K562 (cell line): ENCODE results near the gene IGF2BP3. TPM values are rescaled to one million over a fixed set of nuclear protein-coding genes. Genes with fewer than 3 reads are reported as not detected.
A peak's percentile ranks its signal among the peaks of the same experiment; 100 is the strongest.

Source experiments
- ATF1 ChIP-seq, 2 experiments: fragments of 450-650 bp in 1 of 2; IDR thresholded peaks; 2 replicates each; pipeline ENCODE4 v1.6.1; 2016; ENCODE audit warnings: missing compliant biosample characterization in 1 of 2, missing genetic modification characterization in 1 of 2
- CREB1 ChIP-seq, 2 experiments: sonication (generic) in 1 of 2; formaldehyde crosslinking in 1 of 2; IDR thresholded peaks; 2 replicates each; pipeline versions ENCODE4 v1.6.1 to v1.8.0; 2012 to 2022; ENCODE audit warnings: inconsistent platforms in 1 of 2, mild to moderate bottlenecking in 1 of 2, missing genetic modification reagents in 1 of 2, moderate library complexity in 1 of 2
- CXXC5 ChIP-seq: fragments of 250-450 bp; sonication (Bioruptor Pico); IDR thresholded peaks from 2 replicates; pipeline ENCODE4 v1.8.0; 2022; ENCODE audit warnings: inconsistent platforms, mild to moderate bottlenecking, moderate library complexity
- E2F6 ChIP-seq, 2 experiments: IDR thresholded peaks; 2 replicates each; pipeline ENCODE4 v1.6.1; 2011; ENCODE audit warnings: borderline replicate concordance in 1 of 2, control low read depth in 1 of 2, low read depth in 1 of 2, low read length in 1 of 2, mild to moderate bottlenecking in 1 of 2, mixed read lengths in 1 of 2, moderate library complexity in 1 of 2; ENCODE audit not compliant: insufficient read depth in 1 of 2, insufficient read length in 1 of 2, poor library complexity in 1 of 2, severe bottlenecking in 1 of 2; ENCODE audit errors: extremely low read depth in 1 of 2
- HDAC2 ChIP-seq: fragments of 450-650 bp; IDR thresholded peaks from 2 replicates; pipeline ENCODE4 v1.6.1; 2016; ENCODE audit warnings: mild to moderate bottlenecking
- MBD2 ChIP-seq: sonication (generic); IDR thresholded peaks from 2 replicates; pipeline ENCODE4 v1.6.1; 2016; ENCODE audit warnings: low read depth, borderline replicate concordance
- MLLT1 ChIP-seq, 2 experiments: fragments of 450-650 bp; IDR thresholded peaks; 2 replicates each; pipeline ENCODE4 v1.6.1; 2016
- NBN ChIP-seq: fragments of 450-650 bp; IDR thresholded peaks from 2 replicates; pipeline ENCODE4 v1.6.1; 2016; ENCODE audit warnings: low read depth, mild to moderate bottlenecking
- NRF1 ChIP-seq, 2 experiments: fragments of 450-650 bp; IDR thresholded peaks in 1 of 2; conservative IDR thresholded peaks in 1 of 2; 2 replicates each; pipeline ENCODE4 v1.6.1; 2014; ENCODE audit warnings: mild to moderate bottlenecking in 2 of 2
- PRMT5 ChIP-seq: sonication (generic); formaldehyde crosslinking; IDR thresholded peaks from 2 replicates; pipeline ENCODE4 v1.5.0; 2020; ENCODE audit warnings: missing genetic modification reagents
- RB1 ChIP-seq: fragments of 450-650 bp; IDR thresholded peaks from 2 replicates; pipeline ENCODE4 v1.6.1; 2017; ENCODE audit warnings: low read depth, mild to moderate bottlenecking
- RCOR1 ChIP-seq, 2 experiments: IDR thresholded peaks; 2 replicates each; pipeline ENCODE4 v1.6.1; 2012; ENCODE audit warnings: low read depth in 2 of 2, low read length in 2 of 2, borderline replicate concordance in 1 of 2, improper control_type of control experiment in 1 of 2
- RUNX1 ChIP-seq: sonication (generic); IDR thresholded peaks from 2 replicates; pipeline ENCODE4 v1.6.1; 2016; ENCODE audit warnings: antibody characterized with exemption, low read depth
- TAF9B ChIP-seq: fragments of 450-650 bp; IDR thresholded peaks from 2 replicates; pipeline ENCODE4 v1.6.1; 2018; ENCODE audit warnings: mild to moderate bottlenecking; ENCODE audit not compliant: partially characterized antibody
- TBL1XR1 ChIP-seq, 2 experiments: IDR thresholded peaks; 2 replicates each; pipeline ENCODE4 v1.6.1; 2012; ENCODE audit warnings: improper control_type of control experiment in 2 of 2, low read length in 2 of 2, mild to moderate bottlenecking in 1 of 2
- YY1 ChIP-seq, 3 experiments: IDR thresholded peaks; 2 replicates each; pipeline ENCODE4 v1.6.1; 2011; ENCODE audit warnings: low read length in 2 of 3, mild to moderate bottlenecking in 2 of 3, moderate library complexity in 2 of 3, borderline replicate concordance in 1 of 3, control low read depth in 1 of 3, low read depth in 1 of 3; ENCODE audit not compliant: insufficient read depth in 3 of 3, insufficient replicate concordance in 2 of 3, control insufficient read depth in 1 of 3, insufficient read length in 1 of 3; ENCODE audit errors: extremely low read depth in 1 of 3
- ZBTB2 ChIP-seq: fragments of 450-650 bp; IDR thresholded peaks from 2 replicates; pipeline ENCODE4 v1.6.1; 2016; ENCODE audit warnings: antibody characterized with exemption
- ZBTB7A ChIP-seq: IDR thresholded peaks from 2 replicates; pipeline ENCODE4 v1.6.1; 2011; ENCODE audit warnings: low read depth, mild to moderate bottlenecking, low read length, moderate library complexity, borderline replicate concordance; ENCODE audit not compliant: control insufficient read depth
- ZNF124 ChIP-seq: sonication (generic); formaldehyde crosslinking; IDR thresholded peaks from 2 replicates; pipeline ENCODE4 v1.8.1; 2022; ENCODE audit warnings: missing genetic modification reagents
- ZNF589 ChIP-seq: fragments of 200-800 bp; sonication (Bioruptor generic); IDR thresholded peaks from 2 replicates; pipeline ENCODE4 v1.6.1; 2016; ENCODE audit warnings: low read depth, missing genetic modification characterization, missing compliant biosample characterization
- ZNF644 ChIP-seq: fragments of 200-800 bp; sonication (Bioruptor generic); IDR thresholded peaks from 2 replicates; pipeline ENCODE4 v1.6.1; 2016; ENCODE audit warnings: low read depth, missing genetic modification characterization, missing compliant biosample characterization
- polyA plus RNA-seq, 8 experiments: library from polyadenylated mRNA; depleted of rRNA in 4 of 8; stranded (reverse) in 5 of 8; unstranded in 3 of 8; fragments of >200 nt; fragmentation: Nextera tagmentation in 2 of 8; fragmentation: Illumina TruSeq in 1 of 8; extraction: Ambion mirVana in 2 of 8; extraction: Trizol in 1 of 8; gene quantifications; 2 replicates each; pipeline versions ENCODE4 v1.2.1 to v1.2.3, GENCODE V29; 2011 to 2014; ENCODE audit warnings: inconsistent platforms in 1 of 8, missing spikeins in 1 of 8
- total RNA-seq, 7 experiments: library from RNA; depleted of rRNA in 6 of 7; stranded (reverse); fragments of >200 nt in 6 of 7; fragmentation: Illumina TruSeq in 2 of 7; extraction: Trizol in 2 of 7; gene quantifications; 2 replicates each; pipeline versions ENCODE4 v1.2.1 to v1.2.3, GENCODE V29; 2011 to 2021; ENCODE audit warnings: low replicate concordance in 1 of 7

IGF2BP3 gene
- total and polyA plus RNA-seq, 9 of the 15 experiments (the other 6 are each of a cell fraction or from before 2014, with no cell fraction given), result 8.4 to 88.1 (median 61.2) TPM

- TF ChIP-seq RB1, result 0 out of 2 replicates have a peak, but pooled peaks have one; percentile 55
- TF ChIP-seq TBL1XR1 (IDR thresholded peaks at IDR 0.05; ENCODE audit: low read length in 2 of 2), result 0 out of 4 replicates have a peak, but pooled peaks of 1 of the 2 experiments have one; percentile 20
- TF ChIP-seq NBN, result 0 out of 2 replicates have a peak, but pooled peaks have one; percentile 42
- 0 out of 2 replicates have a peak, but pooled peaks have one; percentile 28 for TF ChIP-seq ZNF589 (CRISPR knock-in tag)
- TF ChIP-seq ATF1 (CRISPR knock-in tag; IDR thresholded peaks at IDR 0.05), result no peak
- TF ChIP-seq ATF1 (tag; IDR thresholded peaks at IDR 0.05), result no peak
- peak; percentile 100 for TF ChIP-seq ZBTB7A
- TF ChIP-seq MBD2, result 0 out of 2 replicates have a peak, but pooled peaks have one; percentile 35
- TF ChIP-seq YY1 (IDR thresholded peaks at IDR 0.05; ENCODE audit: borderline replicate concordance in 1 of 3, control insufficient read depth in 1 of 3, extremely low read depth in 1 of 3, insufficient read depth in 3 of 3, insufficient read length in 1 of 3, insufficient replicate concordance in 2 of 3, low read depth in 1 of 3, low read length in 2 of 3), result peak in 2 of 3 experiments; percentile 36 to 59
- peak; percentile 42 for TF ChIP-seq TAF9B
- no peak for TF ChIP-seq RUNX1
- peak in 1 of 2 experiments; percentile 70; a peak in 2 of 4 replicates for TF ChIP-seq RCOR1 (IDR thresholded peaks at IDR 0.05; ENCODE audit: borderline replicate concordance in 1 of 2, low read depth in 2 of 2, low read length in 2 of 2)
- TF ChIP-seq ZNF644 (tag), result 0 out of 2 replicates have a peak, but pooled peaks have one; percentile 33
- TF ChIP-seq ZNF124, result no peak
- TF ChIP-seq MLLT1 (IDR thresholded peaks at IDR 0.05), result peak in 1 of 2 experiments; percentile 82
- peak in 1 of 2 experiments; percentile 59 for TF ChIP-seq E2F6 (IDR thresholded peaks at IDR 0.05; ENCODE audit: borderline replicate concordance in 1 of 2, extremely low read depth in 1 of 2, insufficient read depth in 1 of 2, insufficient read length in 1 of 2, low read depth in 1 of 2, low read length in 1 of 2, poor library complexity in 1 of 2, severe bottlenecking in 1 of 2)
- TF ChIP-seq ZBTB2, result 0 out of 2 replicates have a peak, but pooled peaks have one; percentile 45
- no peak for TF ChIP-seq CXXC5
- 0 out of 2 replicates have a peak, but pooled peaks have one; percentile 16 for TF ChIP-seq HDAC2
- no peak for TF ChIP-seq PRMT5 (CRISPR knock-in tag)
- TF ChIP-seq NRF1 (conservative IDR thresholded peaks at IDR 0.05 in 1 of 2, IDR thresholded peaks at IDR 0.05 in 1 of 2), result peak in 1 of 2 experiments; percentile 30; a peak in 1 of 4 replicates
- 0 out of 2 replicates have a peak, but pooled peaks have one; percentile 16 for TF ChIP-seq CREB1 (IDR thresholded peaks at IDR 0.05)
- no peak for TF ChIP-seq CREB1 (CRISPR knock-in tag; IDR thresholded peaks at IDR 0.05)
Observed at GRCh38 chr7:23471106-23471859, 992 bp upstream of the IGF2BP3 start (continued).
